Hepatocyte (in vitro differentiated cells): Measurements from ENCODE around the gene TANGO6. TPM values are rescaled to one million over a fixed set of nuclear protein-coding genes. Genes with fewer than 3 reads are reported as not detected.

Source experiments
- DNase-seq: peaks from one replicate; pipeline ENCODE4 v3.0.0-alpha.2; 2016; ENCODE audit warnings: low spot score
- H2AFZ ChIP-seq: fragments of 200-600 bp; sonication (generic); 2 replicates; pipeline ENCODE4 v1.6.0; 2016; ENCODE audit warnings: antibody characterized with exemption, mild to moderate bottlenecking
- H3K27ac ChIP-seq: fragments of 200-600 bp; sonication (generic); 2 replicates; pipeline ENCODE4 v1.5.1; 2016; ENCODE audit warnings: mild to moderate bottlenecking
- H3K27me3 ChIP-seq: fragments of 200-600 bp; sonication (generic); 2 replicates; pipeline ENCODE4 v1.6.1; 2016
- H3K36me3 ChIP-seq: fragments of 200-600 bp; sonication (generic); replicated peaks from 2 replicates; pipeline ENCODE4 v1.5.1; 2016; ENCODE audit warnings: low read depth; ENCODE audit not compliant: insufficient read depth
- H3K4me1 ChIP-seq: fragments of 200-600 bp; sonication (generic); 2 replicates; pipeline ENCODE4 v1.5.1; 2016; ENCODE audit warnings: mild to moderate bottlenecking, moderate library complexity; ENCODE audit not compliant: insufficient read depth
- H3K4me2 ChIP-seq: fragments of 200-600 bp; sonication (generic); 2 replicates; pipeline ENCODE4 v1.6.0; 2016
- H3K4me3 ChIP-seq: fragments of 200-600 bp; sonication (generic); 2 replicates; pipeline ENCODE4 v1.5.1; 2016; ENCODE audit warnings: mild to moderate bottlenecking
- H3K79me2 ChIP-seq: fragments of 200-600 bp; sonication (generic); 2 replicates; pipeline ENCODE4 v1.6.0; 2017; ENCODE audit warnings: mild to moderate bottlenecking
- H3K9me2 ChIP-seq: fragments of 200-600 bp; sonication (generic); replicated peaks from 2 replicates; pipeline ENCODE4 v1.6.0; 2017; ENCODE audit warnings: mild to moderate bottlenecking; ENCODE audit not compliant: insufficient read depth
- H3K9me3 ChIP-seq: fragments of 200-600 bp; sonication (generic); 2 replicates; pipeline ENCODE4 v1.5.1; 2016; ENCODE audit warnings: low read depth, mild to moderate bottlenecking
- H4K20me1 ChIP-seq: fragments of 200-600 bp; sonication (generic); 2 replicates; pipeline ENCODE4 v1.6.0; 2016; ENCODE audit warnings: mild to moderate bottlenecking; ENCODE audit not compliant: insufficient read depth, poor library complexity, severe bottlenecking
- EZH2 ChIP-seq: fragments of 200-600 bp; sonication (generic); IDR thresholded peaks from 2 replicates; pipeline ENCODE4 v1.6.1; 2016; ENCODE audit warnings: antibody characterized with exemption, mild to moderate bottlenecking, borderline replicate concordance
- EZH2phosphoT487 ChIP-seq: fragments of 200-600 bp; sonication (generic); IDR thresholded peaks from one replicate; pipeline ENCODE4 v1.6.1; 2018; ENCODE audit warnings: antibody characterized with exemption, mild to moderate bottlenecking, low read depth, moderate library complexity; ENCODE audit not compliant: unreplicated experiment, severe bottlenecking
- WGBS: methylation state at CpG from one replicate; pipeline ENCODE4 v1.1.6; 2016; ENCODE audit warnings: low lambda C conversion rate; ENCODE audit errors: missing lambda C conversion rate; 5-methylcytosine and 5-hydroxymethylcytosine counted together
- polyA plus RNA-seq: library from polyadenylated mRNA; unstranded; fragments of >200 nt; fragmentation: Nextera tagmentation; extraction: Ambion mirVana; gene quantifications from 2 replicates; pipeline ENCODE4 v1.2.1, GENCODE V29; 2016
- total RNA-seq: library from RNA; depleted of rRNA; stranded (reverse); fragments of >200 nt; gene quantifications from 2 replicates; pipeline ENCODE4 v1.2.3, GENCODE V29; 2014
- TF ChIP-seq, protein P1 (sequence below): fragments of 200-600 bp; sonication (generic); IDR thresholded peaks from 2 replicates; pipeline ENCODE4 v1.5.1; 2016; ENCODE audit warnings: antibody characterized with exemption, mild to moderate bottlenecking; ENCODE audit not compliant: poor library complexity

The TANGO6 gene
- total and polyA plus RNA-seq, 2 experiments from 2014 or later = 4.8 to 6.5 TPM

DNA sequence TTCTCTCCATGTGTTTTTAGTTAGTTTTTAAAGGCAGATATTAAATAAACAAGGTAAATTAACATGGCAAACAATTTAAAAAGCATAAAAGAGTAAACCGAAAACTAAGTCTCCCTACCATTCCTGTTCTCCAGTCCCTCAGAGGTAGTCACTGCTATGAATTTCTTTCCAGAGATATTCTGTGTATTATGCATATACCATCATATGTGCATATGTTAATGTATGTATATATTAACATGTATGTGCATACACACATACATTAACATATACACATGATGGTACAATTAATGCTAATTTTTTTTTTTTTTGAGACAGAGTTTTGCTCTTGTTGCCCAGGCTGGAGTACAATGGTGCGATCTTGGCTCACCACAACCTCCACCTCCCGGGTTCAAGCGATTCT, 32.5 kb downstream of the TANGO6 start:
- TF ChIP-seq EZH2phosphoT487 (no peak), EZH2 (no peak)
- TF ChIP-seq, protein P1, sequence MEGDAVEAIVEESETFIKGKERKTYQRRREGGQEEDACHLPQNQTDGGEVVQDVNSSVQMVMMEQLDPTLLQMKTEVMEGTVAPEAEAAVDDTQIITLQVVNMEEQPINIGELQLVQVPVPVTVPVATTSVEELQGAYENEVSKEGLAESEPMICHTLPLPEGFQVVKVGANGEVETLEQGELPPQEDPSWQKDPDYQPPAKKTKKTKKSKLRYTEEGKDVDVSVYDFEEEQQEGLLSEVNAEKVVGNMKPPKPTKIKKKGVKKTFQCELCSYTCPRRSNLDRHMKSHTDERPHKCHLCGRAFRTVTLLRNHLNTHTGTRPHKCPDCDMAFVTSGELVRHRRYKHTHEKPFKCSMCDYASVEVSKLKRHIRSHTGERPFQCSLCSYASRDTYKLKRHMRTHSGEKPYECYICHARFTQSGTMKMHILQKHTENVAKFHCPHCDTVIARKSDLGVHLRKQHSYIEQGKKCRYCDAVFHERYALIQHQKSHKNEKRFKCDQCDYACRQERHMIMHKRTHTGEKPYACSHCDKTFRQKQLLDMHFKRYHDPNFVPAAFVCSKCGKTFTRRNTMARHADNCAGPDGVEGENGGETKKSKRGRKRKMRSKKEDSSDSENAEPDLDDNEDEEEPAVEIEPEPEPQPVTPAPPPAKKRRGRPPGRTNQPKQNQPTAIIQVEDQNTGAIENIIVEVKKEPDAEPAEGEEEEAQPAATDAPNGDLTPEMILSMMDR = no peak
- Histone ChIP-seq H3K27me3 (no peaks in the 10 kb centered on the region), H4K20me1 (no peaks in the 10 kb centered on the region), H3K9me3 (no peaks in the 10 kb centered on the region), H3K27ac (no peak overlapping the region), H2AFZ (no peak overlapping the region), H3K9me2 (no peaks in the 10 kb centered on the region), H3K4me1 (peaks cover 11% of the 10 kb centered on the region), H3K79me2 (no peaks in the 10 kb centered on the region), H3K4me3 (no peak overlapping the region), H3K36me3 (no peaks in the 10 kb centered on the region), H3K4me2 (no peak overlapping the region)
- no peak for DNase-seq
- WGBS = 96% methylated on average over 3 of the region's 4 CpGs

DNA sequence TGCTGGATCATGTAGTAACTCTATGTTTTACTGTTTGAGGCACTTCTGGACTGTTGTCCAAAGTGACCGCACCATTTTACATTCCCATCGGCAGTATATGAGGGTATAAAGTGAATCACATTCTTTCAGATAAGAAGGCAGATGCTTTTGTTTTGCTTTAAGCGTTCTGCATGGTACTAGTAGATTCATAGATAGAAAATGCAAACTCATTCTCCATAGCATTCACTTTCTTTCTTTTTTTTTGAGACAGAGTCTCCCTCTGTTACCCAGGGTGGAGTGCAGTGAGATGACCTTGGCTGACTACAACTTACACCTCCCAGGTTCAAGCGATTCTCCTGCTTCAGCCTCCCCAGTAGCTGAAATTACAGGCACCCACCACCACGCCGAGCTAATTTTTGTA, 40.4 kb downstream of the TANGO6 start:
- Histone ChIP-seq H4K20me1 (no peaks in the 10 kb centered on the region), H3K79me2 (no peaks in the 10 kb centered on the region), H3K9me3 (no peaks in the 10 kb centered on the region), H3K4me1 (no peaks in the 10 kb centered on the region), H3K36me3 (no peaks in the 10 kb centered on the region), H3K4me3 (no peak overlapping the region), H3K4me2 (no peak overlapping the region), H2AFZ (no peak overlapping the region), H3K27me3 (no peaks in the 10 kb centered on the region), H3K27ac (no peak overlapping the region), H3K9me2 (no peaks in the 10 kb centered on the region)
- DNase-seq = no peak
- TF ChIP-seq EZH2 = no peak
- TF ChIP-seq, protein P1 = no peak
- TF ChIP-seq EZH2phosphoT487 = no peak
- WGBS = 95% methylated on average over 6 of the region's 6 CpGs

DNA sequence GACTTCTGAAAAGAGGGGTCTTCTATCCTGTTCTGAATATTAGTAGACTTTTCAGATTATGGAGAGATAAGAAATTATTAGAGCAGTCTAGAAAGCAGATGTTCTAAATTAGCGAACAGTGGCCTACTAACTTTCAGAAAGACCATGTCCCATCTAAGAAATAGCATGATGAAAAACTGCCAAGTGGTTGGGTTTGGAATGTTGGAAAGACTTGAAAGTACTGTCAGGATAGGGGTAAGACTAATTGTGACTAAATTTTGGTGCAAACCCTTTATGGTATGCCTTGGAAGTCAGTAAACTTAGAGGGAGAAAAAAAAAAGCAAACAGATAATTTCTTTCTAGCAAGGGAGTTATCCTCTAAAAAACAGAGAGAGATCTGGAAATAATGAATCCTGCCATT, 41.1 kb downstream of the TANGO6 start:
- WGBS = 88% methylated on average over 1 of the region's 1 CpG
- Histone ChIP-seq H3K4me3 (no peak overlapping the region), H3K27ac (no peak overlapping the region)

More for the DNA sequence above, 41.1 kb downstream of the TANGO6 start:
- TF ChIP-seq, protein P1 = no peak
- no peak for TF ChIP-seq EZH2phosphoT487
- TF ChIP-seq EZH2 = no peak
- Histone ChIP-seq H3K79me2 (no peaks in the 10 kb centered on the region), H2AFZ (no peak overlapping the region), H3K9me3 (no peaks in the 10 kb centered on the region), H3K4me1 (no peaks in the 10 kb centered on the region), H3K36me3 (no peaks in the 10 kb centered on the region), H4K20me1 (no peaks in the 10 kb centered on the region), H3K4me2 (no peak overlapping the region), H3K27me3 (no peaks in the 10 kb centered on the region), H3K9me2 (no peaks in the 10 kb centered on the region)
- DNase-seq = no peak
